Epithelial cell of proximal tubule (primary cell): ENCODE results near the gene ZNF318. TPM values are rescaled to one million over a fixed set of nuclear protein-coding genes. Genes with fewer than 3 reads are reported as not detected.

Source experiments
- DNase-seq: peaks from one replicate; pipeline ENCODE4 v3.0.0-alpha.2; 2011; ENCODE audit warnings: low read depth
- H3K4me3 ChIP-seq: 2 replicates; pipeline ENCODE4 v1.5.1; 2011; ENCODE audit warnings: low read depth, mild to moderate bottlenecking, low read length
- total RNA-seq: library from RNA; depleted of rRNA; stranded (reverse); fragments of >200 nt; gene quantifications from 2 replicates; pipeline ENCODE4 v1.2.3, GENCODE V29; 2015
- TF ChIP-seq, protein P1 (sequence below): conservative IDR thresholded peaks from 2 replicates; pipeline ENCODE4 v1.5.1; 2012; ENCODE audit warnings: low read depth, mild to moderate bottlenecking, low read length

The ZNF318 gene
- total RNA-seq, 1 donor from 2014 or later, result 7.7 TPM

DNA sequence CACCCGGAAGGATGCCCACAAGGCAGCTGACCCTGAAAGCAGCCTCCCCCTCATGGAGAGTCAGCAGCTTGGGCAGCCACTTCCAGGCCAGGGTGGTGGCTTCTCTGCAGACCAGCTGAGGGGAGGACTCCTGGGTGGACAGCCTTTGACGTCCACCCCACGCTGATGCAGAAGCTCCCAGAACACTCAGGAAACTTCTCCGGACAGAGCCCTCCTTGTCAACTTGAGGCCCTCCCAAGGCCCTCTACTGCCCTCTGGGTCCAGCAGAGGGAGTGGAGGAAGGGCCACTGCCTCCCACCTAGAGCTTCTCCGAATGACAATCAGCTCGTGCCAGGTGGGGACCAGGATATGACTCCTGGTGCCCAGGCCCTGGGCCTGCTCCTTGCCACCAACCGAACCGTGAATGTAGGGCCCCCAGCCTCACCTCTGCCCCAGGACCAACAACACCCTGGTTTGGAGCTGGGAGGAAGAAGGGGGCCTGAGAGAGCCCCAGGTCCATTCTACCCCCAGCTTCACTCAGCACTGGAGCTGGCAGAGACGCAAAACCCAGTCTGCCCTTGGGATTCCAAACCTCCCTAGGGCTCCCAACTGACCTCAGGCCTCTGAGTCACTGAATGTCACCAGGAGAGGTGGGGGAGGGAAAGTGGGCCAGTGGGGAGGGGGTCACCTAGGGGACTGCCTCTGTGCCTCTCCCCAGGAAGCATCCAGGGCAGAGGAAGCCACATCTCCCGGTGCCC lies 82.3 kb downstream of the ZNF318 start:
- no peak for DNase-seq
- TF ChIP-seq, protein P1, sequence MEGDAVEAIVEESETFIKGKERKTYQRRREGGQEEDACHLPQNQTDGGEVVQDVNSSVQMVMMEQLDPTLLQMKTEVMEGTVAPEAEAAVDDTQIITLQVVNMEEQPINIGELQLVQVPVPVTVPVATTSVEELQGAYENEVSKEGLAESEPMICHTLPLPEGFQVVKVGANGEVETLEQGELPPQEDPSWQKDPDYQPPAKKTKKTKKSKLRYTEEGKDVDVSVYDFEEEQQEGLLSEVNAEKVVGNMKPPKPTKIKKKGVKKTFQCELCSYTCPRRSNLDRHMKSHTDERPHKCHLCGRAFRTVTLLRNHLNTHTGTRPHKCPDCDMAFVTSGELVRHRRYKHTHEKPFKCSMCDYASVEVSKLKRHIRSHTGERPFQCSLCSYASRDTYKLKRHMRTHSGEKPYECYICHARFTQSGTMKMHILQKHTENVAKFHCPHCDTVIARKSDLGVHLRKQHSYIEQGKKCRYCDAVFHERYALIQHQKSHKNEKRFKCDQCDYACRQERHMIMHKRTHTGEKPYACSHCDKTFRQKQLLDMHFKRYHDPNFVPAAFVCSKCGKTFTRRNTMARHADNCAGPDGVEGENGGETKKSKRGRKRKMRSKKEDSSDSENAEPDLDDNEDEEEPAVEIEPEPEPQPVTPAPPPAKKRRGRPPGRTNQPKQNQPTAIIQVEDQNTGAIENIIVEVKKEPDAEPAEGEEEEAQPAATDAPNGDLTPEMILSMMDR, result peak; percentile 25
- H3K4me3 ChIP-seq, result no peak overlapping the region

DNA sequence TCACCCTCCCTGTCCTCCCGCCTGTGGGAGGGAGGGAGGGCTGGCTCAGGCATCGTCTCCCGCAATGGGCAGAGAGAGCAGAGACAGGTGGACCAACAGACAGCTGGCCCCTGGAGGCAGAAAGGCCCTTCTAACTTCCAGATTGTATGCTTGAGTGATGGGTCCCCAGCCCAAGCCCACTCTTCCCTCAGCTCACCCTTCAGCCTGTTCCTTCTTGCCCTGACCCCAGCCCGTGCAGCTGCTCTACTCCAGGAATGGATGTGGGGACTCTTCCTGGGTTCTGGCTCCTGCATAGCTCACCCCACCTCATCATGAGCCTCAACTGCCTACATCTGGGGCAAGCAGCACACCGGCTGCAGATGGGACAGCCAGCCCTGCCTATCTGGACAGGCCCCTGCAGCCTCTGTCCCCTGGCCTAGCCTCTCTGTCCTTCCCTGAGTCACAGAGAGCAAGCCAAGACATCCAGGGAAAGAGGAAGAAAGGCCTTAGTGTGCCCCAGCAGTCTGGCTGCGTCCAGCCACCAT lies 82.9 kb downstream of the ZNF318 start:
- no peak overlapping the region for H3K4me3 ChIP-seq
- TF ChIP-seq, protein P1, result no peak
- DNase-seq, result no peak

Other genes starting within 250 kb of the ZNF318 start
- gene SRF, start 198.4 kb downstream of the ZNF318 start, total RNA-seq, result 25.0 and 33.9 TPM in 2 replicates
- 17.8 and 18.4 TPM in 2 replicates for gene CUL9, start 187.5 kb downstream of the ZNF318 start, total RNA-seq
- 140 and 299 TPM in 2 replicates for gene DNPH1, start 140.2 kb downstream of the ZNF318 start, total RNA-seq
- under 0.01 and 0.07 TPM in 2 replicates for gene TTBK1, start 126.2 kb downstream of the ZNF318 start, total RNA-seq
- gene SLC22A7, start 71.4 kb downstream of the ZNF318 start, total RNA-seq, result not detected in 2 replicates
- not detected in 2 replicates for gene CRIP3, start 60.8 kb downstream of the ZNF318 start, total RNA-seq
- gene ABCC10, start 57.9 kb upstream of the ZNF318 start, total RNA-seq, result 10.6 and 19.6 TPM in 2 replicates
- 0.12 and 0.29 TPM in 2 replicates for gene DLK2, start 85.9 kb upstream of the ZNF318 start, total RNA-seq
- 17.8 and 18.3 TPM in 2 replicates for gene TJAP1, start 107.9 kb upstream of the ZNF318 start, total RNA-seq
- gene LRRC73, start 140.7 kb upstream of the ZNF318 start, total RNA-seq, result not detected in 2 replicates
- gene YIPF3, start 147.3 kb upstream of the ZNF318 start, total RNA-seq, result 77.7 and 96.9 TPM in 2 replicates
- 37.6 and 40.7 TPM in 2 replicates for gene POLR1C, start 147.4 kb upstream of the ZNF318 start, total RNA-seq
- 33.5 and 35.7 TPM in 2 replicates for gene XPO5, start 206.4 kb upstream of the ZNF318 start, total RNA-seq
- 19.7 and 57.8 TPM in 2 replicates for gene POLH, start 206.5 kb upstream of the ZNF318 start, total RNA-seq